NCI-H2107 treated with DMSO at 0.1 percent for 48 hours (cell line): Measurements from ENCODE around the gene USP37.

Experiments used
- DNase-seq: peaks from one replicate; lab custom pipeline; 2025; ENCODE audit not compliant: unreplicated experiment; lab: John Stamatoyannopoulos, UW

USP37 gene

DNA sequence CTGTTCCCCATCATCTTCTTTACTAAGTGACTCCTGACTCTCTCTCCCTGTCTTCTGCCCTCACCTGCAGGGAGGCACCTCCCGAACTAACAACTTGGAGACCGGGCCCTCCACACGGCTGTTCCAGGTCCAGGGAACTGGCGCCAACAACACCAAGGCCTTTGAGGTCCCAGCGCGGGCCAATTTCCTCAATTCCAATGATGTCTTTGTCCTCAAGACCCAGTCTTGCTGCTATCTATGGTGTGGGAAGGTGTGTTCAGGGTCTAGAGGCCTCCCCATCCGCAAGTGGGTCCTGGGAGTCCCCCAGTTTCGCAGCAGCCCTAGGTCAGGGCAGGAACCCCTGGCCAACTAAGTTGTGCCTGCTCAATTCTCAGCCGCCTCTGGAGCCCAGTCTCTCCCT is 133.7 kb downstream of the USP37 start:
- DNase-seq, result no peak

DNA sequence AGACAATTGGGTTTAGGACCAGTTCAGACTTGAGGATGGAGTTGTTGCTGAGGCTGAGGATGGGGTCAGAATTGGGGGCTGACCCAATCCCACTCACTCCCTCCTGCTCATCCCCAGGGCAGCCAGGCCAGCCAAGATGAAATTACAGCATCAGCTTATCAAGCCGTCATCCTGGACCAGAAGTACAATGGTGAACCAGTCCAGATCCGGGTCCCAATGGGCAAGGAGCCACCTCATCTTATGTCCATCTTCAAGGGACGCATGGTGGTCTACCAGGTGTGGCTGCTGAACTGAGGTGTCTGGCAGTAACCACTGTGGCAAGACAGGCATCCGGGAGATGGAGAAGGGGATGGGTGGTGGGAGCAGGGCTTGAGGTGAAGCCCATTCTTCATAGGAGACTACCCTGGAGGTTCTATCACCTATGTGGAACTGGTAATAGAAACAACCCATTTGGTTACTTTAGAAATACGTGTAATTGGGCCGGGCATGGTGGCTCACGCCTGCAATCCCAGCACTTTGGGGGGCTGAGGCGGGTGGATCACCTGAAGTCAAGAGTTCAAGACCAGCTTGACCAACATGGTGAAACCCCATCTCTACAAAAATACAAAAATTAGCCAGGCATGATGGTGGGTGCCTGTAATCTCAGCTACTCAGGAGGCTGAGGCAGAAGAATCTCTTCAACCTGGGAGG is 135.3 kb downstream of the USP37 start:
- DNase-seq, result no peak

DNA sequence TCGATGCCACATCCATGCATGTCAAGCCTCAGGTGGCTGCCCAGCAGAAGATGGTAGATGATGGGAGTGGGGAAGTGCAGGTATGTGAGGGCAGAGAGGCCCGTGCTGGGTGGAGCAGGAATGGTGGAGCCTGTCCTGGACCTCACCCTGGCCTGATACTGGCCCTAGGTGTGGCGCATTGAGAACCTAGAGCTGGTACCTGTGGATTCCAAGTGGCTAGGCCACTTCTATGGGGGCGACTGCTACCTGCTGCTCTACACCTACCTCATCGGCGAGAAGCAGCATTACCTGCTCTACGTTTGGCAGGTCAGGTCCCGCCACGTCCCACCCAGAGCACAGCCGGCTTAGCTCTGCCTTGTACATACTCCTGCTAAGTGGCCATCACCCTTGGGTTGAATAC is 136.3 kb downstream of the USP37 start:
- no peak for DNase-seq

DNA sequence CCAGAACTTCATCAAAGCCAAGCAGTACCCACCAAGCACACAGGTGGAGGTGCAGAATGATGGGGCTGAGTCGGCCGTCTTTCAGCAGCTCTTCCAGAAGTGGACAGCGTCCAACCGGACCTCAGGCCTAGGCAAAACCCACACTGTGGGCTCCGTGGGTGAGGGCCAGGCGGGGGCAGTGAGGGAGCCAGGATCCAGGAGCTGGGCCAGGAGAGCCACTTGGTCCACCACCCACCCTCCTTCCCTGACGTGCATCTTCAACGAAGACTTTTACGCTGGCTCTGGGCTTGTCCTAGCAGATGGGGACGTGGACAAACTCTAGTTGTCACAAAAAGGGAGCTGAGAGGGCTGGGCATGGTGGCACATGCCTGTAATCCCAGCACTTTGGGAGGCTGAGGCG is 137.4 kb downstream of the USP37 start:
- DNase-seq, result no peak

DNA sequence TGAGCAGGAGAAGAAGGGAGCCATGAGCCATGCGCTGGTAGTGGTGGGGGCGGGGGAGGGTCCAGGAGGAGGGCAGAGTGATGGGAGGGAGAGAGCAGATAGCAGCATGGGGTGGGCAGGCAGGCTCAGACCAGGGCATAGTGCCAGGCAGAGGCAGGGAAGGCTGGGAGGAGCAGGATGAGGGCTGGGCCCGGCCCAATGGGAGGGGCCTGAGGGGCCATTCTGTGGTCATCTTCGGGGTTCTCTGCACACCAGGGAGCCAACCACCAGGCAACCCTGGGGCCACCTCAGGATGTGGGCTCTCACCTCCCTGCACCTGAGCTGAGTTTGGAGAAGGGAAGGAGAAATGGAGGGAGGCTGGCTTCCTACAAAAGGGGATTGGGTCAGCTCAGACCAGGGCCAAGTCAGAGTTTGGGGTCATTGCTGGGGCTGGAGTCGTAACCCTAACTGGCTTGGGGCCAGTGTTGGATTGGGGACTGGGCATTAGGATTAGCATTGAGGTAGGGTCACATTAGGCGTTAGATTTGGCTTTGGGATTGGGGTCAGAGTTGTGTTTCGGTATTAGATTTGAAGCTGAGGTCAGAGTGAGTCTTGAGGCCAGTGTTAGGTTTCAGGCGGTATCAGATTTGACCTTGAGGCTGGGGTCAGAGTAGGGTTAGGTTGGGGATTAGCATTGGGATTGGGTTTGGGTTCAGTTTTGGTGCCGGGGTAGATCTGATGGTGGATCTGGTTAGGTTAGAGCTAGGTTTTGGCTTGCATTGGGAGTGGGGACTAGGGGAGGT is 138.0 kb downstream of the USP37 start:
- no peak for DNase-seq

DNA sequence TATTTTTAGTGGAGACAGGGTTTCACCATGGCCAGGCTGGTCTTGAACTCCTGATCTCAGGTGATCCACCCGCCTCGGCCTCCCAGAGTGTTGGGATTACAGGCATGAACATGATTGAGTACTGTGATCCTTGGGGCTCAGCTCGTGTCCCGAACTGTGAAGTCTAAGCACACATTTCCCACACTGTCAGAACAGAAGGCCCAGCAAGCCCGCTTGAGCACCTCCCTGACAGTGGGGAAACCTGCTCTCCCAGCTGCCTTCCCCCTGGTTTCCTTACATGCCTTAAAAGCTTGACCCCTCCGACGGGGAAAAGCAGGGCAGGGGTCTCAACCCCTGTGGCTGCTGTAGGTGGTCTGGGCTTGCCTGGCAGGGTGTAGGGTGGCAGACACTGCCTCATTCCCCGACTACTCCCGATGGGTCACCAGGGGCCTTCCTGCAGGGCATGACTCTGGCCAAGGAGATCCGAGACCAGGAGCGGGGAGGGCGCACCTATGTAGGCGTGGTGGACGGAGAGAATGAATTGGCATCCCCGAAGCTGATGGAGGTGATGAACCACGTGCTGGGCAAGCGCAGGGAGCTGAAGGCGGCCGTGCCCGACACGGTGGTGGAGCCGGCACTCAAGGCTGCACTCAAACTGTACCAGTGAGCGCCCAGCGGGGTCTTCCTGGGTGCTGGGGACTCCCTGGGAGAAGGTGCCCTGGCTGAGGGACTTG is 139.1 kb downstream of the USP37 start:
- no peak for DNase-seq

DNA sequence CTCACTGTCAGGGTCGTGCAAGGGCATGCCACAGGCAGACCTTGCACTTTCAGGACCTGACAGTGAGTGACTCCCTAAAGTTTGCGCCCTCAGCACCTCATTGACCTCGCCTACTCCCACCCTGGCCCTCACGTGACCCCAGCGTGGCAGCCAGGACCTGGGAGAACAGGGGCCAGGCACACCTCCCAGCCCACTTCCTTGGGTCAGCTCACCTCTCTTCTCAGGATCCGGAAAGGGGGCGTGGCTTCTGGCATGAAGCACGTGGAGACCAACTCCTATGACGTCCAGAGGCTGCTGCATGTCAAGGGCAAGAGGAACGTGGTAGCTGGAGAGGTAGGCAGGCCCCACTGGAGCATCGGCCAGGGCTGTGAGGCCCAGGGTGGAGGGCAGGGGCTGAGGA is 140.4 kb downstream of the USP37 start:
- no peak for DNase-seq

DNA sequence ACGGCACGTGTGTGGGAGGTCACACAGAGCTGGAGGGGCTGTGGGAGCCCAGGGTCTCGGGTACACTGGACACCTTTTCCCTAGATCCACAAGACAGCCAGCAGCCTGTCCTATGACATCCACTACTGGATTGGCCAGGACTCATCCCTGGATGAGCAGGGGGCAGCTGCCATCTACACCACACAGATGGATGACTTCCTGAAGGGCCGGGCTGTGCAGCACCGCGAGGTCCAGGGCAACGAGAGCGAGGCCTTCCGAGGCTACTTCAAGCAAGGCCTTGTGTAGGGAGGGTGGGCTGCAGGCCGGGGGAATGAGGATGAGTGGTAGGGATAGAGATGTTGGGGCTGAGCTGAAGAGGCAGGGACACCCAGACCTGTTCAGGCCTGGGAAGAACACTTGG is 142.6 kb downstream of the USP37 start:
- no peak for DNase-seq

DNA sequence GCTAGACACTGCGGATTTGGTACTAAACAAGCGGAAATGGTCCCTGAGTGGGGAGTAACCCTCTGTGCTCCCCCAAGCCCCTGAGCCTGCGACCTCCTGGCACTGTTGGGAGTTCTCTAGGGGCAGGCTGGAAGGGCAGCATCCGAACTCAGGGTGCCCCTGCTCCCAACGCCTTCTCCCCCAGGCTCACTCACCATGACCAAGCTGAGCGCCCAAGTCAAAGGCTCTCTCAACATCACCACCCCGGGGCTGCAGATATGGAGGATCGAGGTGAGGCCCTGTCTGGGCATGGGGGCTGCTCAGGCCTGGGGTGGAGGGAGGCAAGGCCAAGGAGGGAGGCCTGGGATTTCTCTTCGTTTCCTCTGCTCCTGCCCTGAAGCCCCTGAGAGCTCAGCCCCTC is 144.6 kb downstream of the USP37 start:
- no peak for DNase-seq

DNA sequence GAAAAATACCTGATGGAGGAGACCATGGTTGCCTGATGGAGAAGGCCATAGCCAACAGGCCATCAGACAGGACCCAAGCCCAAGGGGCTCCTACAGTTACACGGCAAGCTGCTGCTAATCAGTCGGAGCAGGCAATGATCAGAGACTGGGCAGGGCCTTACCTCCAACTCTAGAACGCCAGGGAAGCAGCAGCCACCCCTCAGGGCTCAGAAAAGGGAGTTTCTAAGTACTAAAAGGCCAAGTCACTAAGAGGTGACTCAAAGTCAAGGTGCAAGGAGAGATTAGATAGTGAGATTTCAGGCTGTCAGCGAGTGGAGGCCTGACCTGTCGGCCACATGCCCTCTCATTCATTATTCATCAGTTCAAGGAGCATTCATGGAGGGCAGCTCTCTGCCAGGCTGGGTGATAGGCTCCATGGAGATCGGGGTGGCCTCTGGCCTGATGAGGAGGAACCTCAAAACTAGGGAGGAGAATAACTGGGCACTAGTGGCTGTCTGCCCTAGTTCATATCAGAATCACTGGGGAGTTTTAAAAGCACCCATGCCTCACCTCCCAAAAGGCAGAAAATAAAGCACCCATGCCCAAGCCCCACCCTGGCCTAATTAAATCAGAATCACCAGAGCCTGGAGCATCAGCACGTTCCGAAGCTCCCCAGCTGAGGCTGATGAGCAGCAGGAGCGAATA is 145.6 kb downstream of the USP37 start:
- no peak for DNase-seq

DNA sequence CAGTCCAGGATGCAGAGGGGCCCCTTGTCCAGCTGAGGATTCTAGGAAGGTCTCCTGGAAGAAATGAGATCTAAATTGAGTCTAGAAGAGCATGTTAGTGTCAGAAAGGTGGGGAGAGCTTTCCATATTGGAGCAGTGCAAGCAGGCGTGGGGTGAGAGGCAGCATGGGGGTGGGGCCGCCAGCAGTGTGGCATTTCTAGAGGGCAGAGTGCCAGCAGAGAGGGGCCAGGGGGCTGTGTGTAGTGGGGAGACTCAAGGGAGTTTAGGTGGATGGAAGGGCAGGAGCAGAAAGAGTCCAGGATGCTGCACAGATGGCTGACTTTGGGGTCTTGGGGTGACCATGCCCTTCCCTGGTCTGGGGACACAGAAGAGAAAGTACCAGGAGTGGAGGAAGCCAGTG is 147.1 kb downstream of the USP37 start:
- DNase-seq, result no peak

DNA sequence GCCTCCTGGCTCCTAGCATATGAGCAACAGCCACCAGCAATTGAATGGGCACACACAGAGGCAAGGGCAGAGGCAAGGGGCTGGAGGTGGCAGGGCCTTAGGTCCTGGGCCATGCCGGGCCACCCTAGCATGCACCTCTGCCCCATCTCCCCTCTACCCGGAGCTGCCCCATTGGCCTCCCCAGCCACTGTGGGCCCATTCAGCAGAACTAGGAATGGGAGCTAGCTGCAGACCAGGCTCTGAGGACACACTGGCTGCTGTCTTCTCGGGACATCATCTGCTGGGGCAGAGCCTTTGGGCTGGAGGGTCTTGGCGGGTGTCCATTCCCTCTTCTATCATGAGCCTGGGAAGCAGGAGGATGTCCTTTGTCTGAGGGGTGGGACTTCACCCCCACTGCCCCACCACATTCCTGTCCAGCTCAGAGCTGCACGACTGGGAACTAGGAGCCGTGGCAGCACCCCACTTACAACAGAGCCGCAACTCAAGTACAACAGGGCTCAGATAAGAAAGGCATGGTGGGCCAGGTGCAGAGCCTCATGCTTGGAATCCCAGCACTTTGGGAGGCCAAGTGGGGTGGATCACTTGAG is 148.4 kb downstream of the USP37 start:
- no peak for DNase-seq

DNA sequence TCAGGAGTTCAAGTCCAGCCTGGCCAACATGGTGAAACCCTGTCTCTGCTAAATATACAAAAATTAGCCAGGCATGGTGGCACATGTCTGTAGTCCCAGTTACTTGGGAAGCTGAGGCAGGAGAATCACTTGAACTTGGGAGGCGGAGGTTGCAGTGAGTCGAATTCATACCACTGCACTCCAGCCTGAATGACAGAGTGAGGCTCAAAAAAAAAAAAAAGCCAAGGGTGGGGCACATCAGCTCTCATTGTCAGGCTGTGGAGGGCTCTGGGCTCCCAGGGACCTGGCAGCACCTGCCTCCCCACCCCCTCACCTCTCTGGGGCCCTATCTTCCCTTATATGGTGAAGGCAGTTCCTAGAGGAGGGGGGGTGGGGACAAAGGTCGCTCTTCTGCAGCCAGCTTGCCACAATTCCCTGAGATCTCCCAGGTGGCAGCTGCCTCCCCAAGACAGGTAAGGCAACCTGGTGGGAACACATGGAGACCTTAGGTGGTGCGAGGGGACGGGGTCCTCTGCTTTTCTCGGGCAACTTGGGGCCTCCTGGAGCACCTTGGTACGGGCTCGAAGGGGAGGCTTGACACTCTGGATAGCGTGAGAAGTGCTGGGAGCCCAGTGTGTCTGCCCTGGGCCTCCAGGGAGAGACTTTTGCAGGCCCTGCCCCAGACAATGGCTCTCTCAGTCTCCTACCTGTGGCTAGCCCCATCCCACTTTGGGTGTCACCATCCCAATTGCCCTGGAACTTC is 149.3 kb downstream of the USP37 start, which contains the start of gene VIL1:
Gene VIL1 (plus strand): TSS at position 407 of the 742 bp plus-strand sequence. CDS start 4,656 bp downstream, outside the sequence.
- DNase-seq, result no peak

DNA sequence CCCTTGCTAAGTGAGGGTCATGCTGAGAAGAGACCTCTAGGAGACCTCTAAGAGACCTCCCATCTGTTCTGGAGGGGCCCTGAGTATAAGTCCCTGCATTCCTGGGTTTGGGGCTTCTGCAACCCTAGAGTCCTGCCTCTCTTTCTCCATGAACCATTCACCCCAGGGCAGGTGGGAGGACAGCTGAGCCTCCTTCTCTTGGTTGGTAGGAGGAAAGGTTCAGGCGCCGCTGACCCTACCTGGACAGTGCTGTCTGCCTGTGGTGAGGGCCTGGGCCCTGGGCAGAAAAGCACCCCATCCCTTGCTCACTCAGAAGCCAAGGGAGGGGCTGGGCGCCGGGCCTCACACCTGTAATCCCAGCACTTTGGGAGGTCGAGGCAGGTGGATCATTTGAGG is 149.8 kb downstream of the USP37 start:
- DNase-seq, result no peak

DNA sequence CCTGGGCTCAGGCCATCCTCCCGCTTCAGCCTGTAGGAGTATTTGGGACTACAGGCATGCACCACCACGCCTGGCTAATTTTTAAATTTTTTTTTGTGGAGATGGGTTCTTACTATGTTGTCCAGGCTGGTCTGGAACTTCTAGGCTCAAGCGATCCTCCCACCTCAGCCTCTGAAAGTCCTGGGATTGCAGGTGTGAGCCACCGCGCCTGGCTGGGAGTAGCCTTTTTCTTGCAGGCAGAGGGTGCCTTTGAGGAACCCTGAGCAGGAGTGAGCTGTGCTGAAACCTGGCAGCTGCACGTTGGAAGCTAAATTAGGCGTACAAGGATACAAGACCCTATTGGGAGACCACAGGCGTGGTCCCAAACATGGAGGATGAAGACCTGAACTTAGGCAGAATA is 160.4 kb downstream of the USP37 start:
- no peak for DNase-seq

DNA sequence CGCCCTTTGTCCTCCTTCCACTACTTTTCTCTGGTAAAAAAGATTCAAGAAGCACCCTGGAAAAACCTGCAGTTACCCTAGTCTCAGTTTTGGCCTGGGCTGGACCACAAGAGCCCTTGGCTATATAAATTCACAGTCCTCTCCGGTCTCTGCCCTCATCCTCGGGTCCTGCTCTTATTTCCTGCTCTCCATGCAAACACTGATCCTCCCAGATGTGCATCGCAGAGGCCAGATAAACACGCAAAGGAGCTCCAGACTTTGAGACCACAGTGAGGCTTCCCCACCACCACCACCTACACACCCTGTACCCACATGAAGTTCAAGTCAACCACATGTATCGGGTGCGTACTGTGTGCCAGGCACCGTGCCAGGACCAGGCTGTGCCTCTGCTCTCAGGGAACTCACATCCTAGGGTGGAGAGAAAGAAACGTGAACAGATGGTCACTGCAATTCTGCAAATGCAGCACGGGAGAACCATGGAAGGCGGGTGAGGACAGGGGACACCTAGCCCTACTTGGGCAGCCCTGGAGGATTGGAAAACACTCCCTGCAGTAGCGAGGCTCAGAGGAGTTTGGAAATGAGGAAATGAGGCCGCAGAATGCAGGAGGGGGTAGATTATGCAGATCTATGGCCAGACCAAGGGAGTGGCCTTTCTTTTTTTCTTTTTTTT is 161.1 kb downstream of the USP37 start:
- peak; percentile 12 for DNase-seq

DNA sequence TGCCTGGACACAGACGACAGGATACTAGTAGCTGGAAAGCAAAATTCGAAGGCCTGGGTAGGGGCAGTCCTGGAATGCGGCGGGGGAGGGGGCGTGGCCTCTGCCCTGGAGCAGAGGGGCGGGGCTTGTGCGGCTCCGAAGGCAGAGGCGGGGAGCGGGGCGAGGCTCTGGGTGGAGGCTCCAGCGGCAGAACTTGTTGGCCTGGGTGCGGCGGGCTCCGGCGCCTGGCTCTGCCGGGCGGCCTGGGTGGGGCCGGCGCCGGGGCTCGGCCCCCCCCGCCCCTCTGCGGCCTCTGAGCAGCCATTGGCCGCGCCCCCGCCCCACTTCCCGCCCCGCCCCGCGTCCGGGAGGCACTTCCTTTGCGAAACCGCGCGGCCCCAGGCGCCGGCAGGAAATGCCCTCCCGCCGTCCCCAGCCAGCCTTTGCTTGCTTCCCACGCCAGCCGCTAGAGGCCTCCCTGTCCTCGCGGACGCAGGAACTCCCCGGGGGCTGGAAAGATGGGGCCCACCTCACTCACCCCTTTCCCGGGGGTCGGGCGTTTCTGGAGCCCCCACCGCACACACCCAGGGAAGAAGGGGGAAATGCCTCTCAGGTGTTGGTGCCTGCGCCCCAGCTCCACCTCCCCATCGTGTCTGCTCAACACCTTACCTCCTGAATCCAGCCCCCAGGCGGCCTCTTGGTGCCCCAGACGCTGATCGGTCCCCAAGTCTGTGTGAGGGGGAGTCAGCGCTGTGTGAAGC is 161.8 kb downstream of the USP37 start:
- DNase-seq, result peak; percentile 77

DNA sequence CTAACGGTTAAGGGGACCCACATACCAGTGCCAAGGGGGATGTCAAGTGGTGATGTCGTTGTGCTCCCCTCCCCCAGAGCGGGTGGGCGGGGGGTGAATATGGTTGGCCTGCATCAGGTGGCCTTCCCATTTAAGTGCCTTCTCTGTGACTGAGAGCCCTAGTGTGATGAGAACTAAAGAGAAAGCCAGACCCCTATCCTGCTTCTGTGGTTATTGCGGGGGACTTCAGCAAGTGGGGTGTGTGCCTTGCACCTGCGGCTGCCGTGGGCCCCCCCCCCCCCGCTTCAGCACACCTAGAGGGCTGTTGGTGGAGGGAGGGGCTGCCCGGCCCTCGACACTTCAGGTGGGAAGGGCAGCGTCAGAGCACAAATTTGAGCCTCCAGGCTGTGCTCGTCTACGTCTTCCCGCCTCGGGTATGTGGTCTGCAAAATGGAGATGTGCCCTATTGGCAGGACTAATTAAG is 162.4 kb downstream of the USP37 start:
- no peak for DNase-seq
